Body of pancreas (tissue), 4 donors: Measurements from ENCODE around the gene TNFSF15.

ENCODE experiments used
- POLR2A ChIP-seq, 3 donors: fragments of 450-650 bp; IDR thresholded peaks; one replicate each; pipeline ENCODE4 v1.6.1; 2016; ENCODE audit warnings: antibody characterized with exemption in 3 of 3, mild to moderate bottlenecking in 2 of 3
- TF ChIP-seq, protein P1 (sequence below), 7 experiments: fragments of 450-650 bp in 4 of 7; fragments of 200-600 bp in 3 of 7; sonication (generic) in 3 of 7; IDR thresholded peaks; one replicate each; pipeline ENCODE4 v1.5.1; 2016 to 2019; ENCODE audit warnings: antibody characterized with exemption in 7 of 7

DNA sequence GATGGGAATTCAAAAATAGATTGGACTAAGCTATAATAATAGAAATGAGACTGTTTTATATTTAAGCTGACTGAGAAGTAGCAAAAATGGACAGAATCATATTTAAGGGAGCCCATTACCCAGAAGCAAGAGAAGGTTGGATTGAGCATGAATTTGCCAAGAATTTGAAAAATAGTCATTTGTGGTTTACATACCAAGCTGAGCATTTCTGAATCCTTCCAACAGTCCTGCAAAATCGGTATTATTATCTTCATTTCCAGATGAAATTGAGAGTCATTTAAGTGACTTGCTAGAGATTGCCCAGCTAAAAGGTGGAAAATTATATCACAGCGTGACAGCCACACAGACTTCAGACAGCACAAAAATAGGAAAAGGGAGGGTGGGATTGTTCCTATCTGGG lies 48.4 kb downstream of the TNFSF15 start:
- TF ChIP-seq, protein P1, sequence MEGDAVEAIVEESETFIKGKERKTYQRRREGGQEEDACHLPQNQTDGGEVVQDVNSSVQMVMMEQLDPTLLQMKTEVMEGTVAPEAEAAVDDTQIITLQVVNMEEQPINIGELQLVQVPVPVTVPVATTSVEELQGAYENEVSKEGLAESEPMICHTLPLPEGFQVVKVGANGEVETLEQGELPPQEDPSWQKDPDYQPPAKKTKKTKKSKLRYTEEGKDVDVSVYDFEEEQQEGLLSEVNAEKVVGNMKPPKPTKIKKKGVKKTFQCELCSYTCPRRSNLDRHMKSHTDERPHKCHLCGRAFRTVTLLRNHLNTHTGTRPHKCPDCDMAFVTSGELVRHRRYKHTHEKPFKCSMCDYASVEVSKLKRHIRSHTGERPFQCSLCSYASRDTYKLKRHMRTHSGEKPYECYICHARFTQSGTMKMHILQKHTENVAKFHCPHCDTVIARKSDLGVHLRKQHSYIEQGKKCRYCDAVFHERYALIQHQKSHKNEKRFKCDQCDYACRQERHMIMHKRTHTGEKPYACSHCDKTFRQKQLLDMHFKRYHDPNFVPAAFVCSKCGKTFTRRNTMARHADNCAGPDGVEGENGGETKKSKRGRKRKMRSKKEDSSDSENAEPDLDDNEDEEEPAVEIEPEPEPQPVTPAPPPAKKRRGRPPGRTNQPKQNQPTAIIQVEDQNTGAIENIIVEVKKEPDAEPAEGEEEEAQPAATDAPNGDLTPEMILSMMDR (IDR thresholded peaks at IDR 0.05), result no peak
- no peak for TF ChIP-seq POLR2A (IDR thresholded peaks at IDR 0.05)
